SK-N-SH (cell line): Measurements from ENCODE around the gene PCDHGA2. TPM values are rescaled to one million over a fixed set of nuclear protein-coding genes. Genes with fewer than 3 reads are reported as not detected.

ENCODE experiments used
- CTCF ChIA-PET: fragments of 300-600, 350-600 bp; formaldehyde crosslinking; extraction: SDS; loops from one replicate; lab custom pipeline; 2021; lab: Yijun Ruan, JAX
- POLR2A ChIA-PET: fragments of 350-600 bp; sonication (Branson Sonifier 250); formaldehyde crosslinking; extraction: SDS; loops from one replicate; lab custom pipeline; 2020; ENCODE audit warnings: antibody characterized with exemption, inconsistent platforms; lab: Yijun Ruan, JAX
- DNase-seq: peaks from one replicate; pipeline ENCODE4 v3.0.0; 2012
- H2AFZ ChIP-seq: fragments of 200-600 bp; sonication (generic); 2 replicates; pipeline ENCODE4 v1.8.1; 2016; ENCODE audit warnings: antibody characterized with exemption, mild to moderate bottlenecking, low read depth
- H3F3A ChIP-seq: fragments of 200-600 bp; sonication (generic); replicated peaks from 2 replicates; pipeline ENCODE3; 2016; ENCODE audit warnings: antibody characterized with exemption, mild to moderate bottlenecking; ENCODE audit not compliant: insufficient read depth
- H3K27ac ChIP-seq, 2 experiments: fragments of 200-500 bp in 1 of 2; fragments of 200-600 bp in 1 of 2; sonication (Bioruptor generic) in 1 of 2; sonication (generic), shearing (Covaris generic) in 1 of 2; 2 replicates each; pipeline versions ENCODE4 v1.5.1 to v1.6.1; 2014 to 2016; ENCODE audit warnings: low read depth in 2 of 2, inconsistent platforms in 1 of 2, low read length in 1 of 2, mild to moderate bottlenecking in 1 of 2, mixed read lengths in 1 of 2
- H3K27me3 ChIP-seq: fragments of 200-600 bp; sonication (generic), shearing (Covaris generic); 2 replicates; pipeline ENCODE4 v1.6.1; 2016; ENCODE audit warnings: mixed run types; ENCODE audit not compliant: insufficient read depth
- H3K36me3 ChIP-seq, 2 experiments: fragments of 200-500 bp in 1 of 2; fragments of 200-600 bp in 1 of 2; sonication (Bioruptor generic) in 1 of 2; sonication (generic) in 1 of 2; replicated peaks in 1 of 2; 2 replicates each; pipeline versions ENCODE3 to v1.5.1; 2014 to 2016; ENCODE audit warnings: low read length in 1 of 2, mild to moderate bottlenecking in 1 of 2; ENCODE audit not compliant: insufficient read depth in 2 of 2, control insufficient read depth in 1 of 2
- H3K4me1 ChIP-seq, 2 experiments: fragments of 200-500 bp in 1 of 2; fragments of 200-600 bp in 1 of 2; sonication (Bioruptor generic) in 1 of 2; sonication (generic), shearing (Covaris generic) in 1 of 2; 2 replicates each; pipeline versions ENCODE4 v1.5.1 to v1.6.1; 2014 to 2016; ENCODE audit warnings: low read depth in 1 of 2, low read length in 1 of 2, mixed run types in 1 of 2; ENCODE audit not compliant: insufficient read depth in 2 of 2, control insufficient read depth in 1 of 2
- H3K4me2 ChIP-seq: fragments of 200-600 bp; sonication (generic), shearing (Covaris generic); 2 replicates; pipeline ENCODE4 v1.6.1; 2017; ENCODE audit warnings: mixed run types
- H3K4me3 ChIP-seq, 2 experiments: fragments of 200-500 bp in 1 of 2; fragments of 200-600 bp in 1 of 2; sonication (Bioruptor generic) in 1 of 2; sonication (generic), shearing (Covaris generic) in 1 of 2; 2 replicates each; pipeline versions ENCODE4 v1.5.1 to v1.8.1; 2014 to 2016; ENCODE audit warnings: low read depth in 2 of 2, inconsistent platforms in 1 of 2, low read length in 1 of 2, mild to moderate bottlenecking in 1 of 2, mixed read lengths in 1 of 2, moderate library complexity in 1 of 2
- H3K79me2 ChIP-seq: fragments of 200-600 bp; sonication (generic); 2 replicates; pipeline ENCODE4 v1.8.1; 2017; ENCODE audit warnings: mild to moderate bottlenecking; ENCODE audit not compliant: insufficient read depth
- H3K9ac ChIP-seq: fragments of 200-600 bp; sonication (generic); 2 replicates; pipeline ENCODE4 v1.6.1; 2017; ENCODE audit warnings: mixed run types
- H3K9me2 ChIP-seq: fragments of 200-600 bp; sonication (generic); 2 replicates; pipeline ENCODE4 v1.6.1; 2017; ENCODE audit warnings: mixed run types
- H3K9me3 ChIP-seq: fragments of 200-600 bp; sonication (generic); 2 replicates; pipeline ENCODE4 v1.6.1; 2017; ENCODE audit warnings: mixed run types, mild to moderate bottlenecking, moderate library complexity
- H4K20me1 ChIP-seq: fragments of 200-600 bp; sonication (generic); 2 replicates; pipeline ENCODE4 v1.6.1; 2017; ENCODE audit warnings: mild to moderate bottlenecking, mixed run types; ENCODE audit not compliant: insufficient read depth
- CHD2 ChIP-seq: fragments of 150-350 bp; IDR thresholded peaks from 2 replicates; pipeline ENCODE4 v1.6.1; 2018; ENCODE audit warnings: low read length; ENCODE audit not compliant: partially characterized antibody
- EP300 ChIP-seq, 2 experiments: IDR thresholded peaks; 2 replicates each; pipeline versions ENCODE4 v1.4.0 to v1.6.1; 2012; ENCODE audit warnings: borderline replicate concordance in 1 of 2, low read depth in 1 of 2, low read length in 1 of 2
- EZH2phosphoT487 ChIP-seq: fragments of 200-600 bp; sonication (generic); IDR thresholded peaks from 2 replicates; pipeline ENCODE4 v1.6.1; 2017; ENCODE audit warnings: low read depth, mixed run types, mild to moderate bottlenecking, antibody characterized with exemption, moderate library complexity, borderline replicate concordance
- FOSL2 ChIP-seq: IDR thresholded peaks from 2 replicates; pipeline ENCODE4 v1.4.0; 2012; ENCODE audit warnings: low read depth, mild to moderate bottlenecking, moderate library complexity, borderline replicate concordance
- FOXJ3 ChIP-seq: sonication (generic); formaldehyde crosslinking; IDR thresholded peaks from 2 replicates; pipeline ENCODE4 v1.5.1; 2020; ENCODE audit warnings: mild to moderate bottlenecking, missing genetic modification reagents
- FOXM1 ChIP-seq: IDR thresholded peaks from 2 replicates; pipeline ENCODE4 v1.4.0; 2012; ENCODE audit warnings: low read depth, mild to moderate bottlenecking
- JUND ChIP-seq: IDR thresholded peaks from 2 replicates; pipeline ENCODE4 v1.4.0; 2012
- MEF2A ChIP-seq: IDR thresholded peaks from 2 replicates; pipeline ENCODE4 v1.4.0; 2012; ENCODE audit warnings: low read depth, borderline replicate concordance
- MXI1 ChIP-seq: IDR thresholded peaks from 2 replicates; pipeline ENCODE4 v1.6.1; 2012; ENCODE audit warnings: mild to moderate bottlenecking, low read depth, low read length, improper control_type of control experiment
- NRF1 ChIP-seq: IDR thresholded peaks from 2 replicates; pipeline ENCODE4 v1.6.1; 2012; ENCODE audit warnings: low read depth, mild to moderate bottlenecking, low read length
- POLR2AphosphoS5 ChIP-seq: IDR thresholded peaks from 2 replicates; pipeline ENCODE4 v1.6.1; 2012; ENCODE audit warnings: low read depth, low read length
- RAD21 ChIP-seq: IDR thresholded peaks from 2 replicates; pipeline ENCODE4 v1.6.1; 2012; ENCODE audit warnings: mild to moderate bottlenecking, low read length
- RFX5 ChIP-seq: IDR thresholded peaks from 2 replicates; pipeline ENCODE4 v1.6.1; 2012; ENCODE audit warnings: mild to moderate bottlenecking, improper control_type of control experiment, low read length
- SIN3A ChIP-seq: IDR thresholded peaks from 2 replicates; pipeline ENCODE4 v1.6.1; 2012; ENCODE audit warnings: low read depth, mild to moderate bottlenecking, low read length, moderate library complexity, borderline replicate concordance
- SMC3 ChIP-seq: IDR thresholded peaks from 2 replicates; pipeline ENCODE4 v1.6.1; 2012; ENCODE audit warnings: low read depth, low read length, improper control_type of control experiment
- TAF1 ChIP-seq: IDR thresholded peaks from 2 replicates; pipeline ENCODE4 v1.6.1; 2012; ENCODE audit warnings: low read depth, mild to moderate bottlenecking, low read length, moderate library complexity, borderline replicate concordance
- YY1 ChIP-seq: IDR thresholded peaks from 2 replicates; pipeline ENCODE4 v1.4.0; 2012; ENCODE audit warnings: low read depth, mild to moderate bottlenecking
- WGBS: methylation state at CpG from one replicate; pipeline ENCODE4 v1.1.6; 2017; ENCODE audit warnings: low lambda C conversion rate; 5-methylcytosine and 5-hydroxymethylcytosine counted together
- polyA plus RNA-seq, 3 experiments: library from polyadenylated mRNA; depleted of rRNA; stranded (reverse); fragments of >200 nt; gene quantifications; 2 replicates each; pipeline ENCODE4 v1.2.3, GENCODE V29; 2012
- TF ChIP-seq, protein P1 (sequence below): IDR thresholded peaks from 2 replicates; pipeline ENCODE4 v1.4.0; 2012; ENCODE audit warnings: low read depth, borderline replicate concordance
- TF ChIP-seq, protein P2 (sequence below): fragments of 150-350 bp; IDR thresholded peaks from 2 replicates; pipeline ENCODE4 v1.6.1; 2016; ENCODE audit warnings: mild to moderate bottlenecking, low read depth, low read length
- TF ChIP-seq, protein P3 (sequence below): fragments of 150-350 bp; IDR thresholded peaks from 2 replicates; pipeline ENCODE4 v1.6.1; 2017; ENCODE audit warnings: antibody characterized with exemption, low read length, low read depth, borderline replicate concordance
- TF ChIP-seq, protein P4 (sequence below): fragments of 200-600 bp; sonication (generic); IDR thresholded peaks from 2 replicates; pipeline ENCODE4 v1.6.1; 2017; ENCODE audit warnings: antibody characterized with exemption, mild to moderate bottlenecking, moderate library complexity
- TF ChIP-seq, protein P5 (sequence below): IDR thresholded peaks from 2 replicates; pipeline ENCODE4 v1.4.0; 2012; ENCODE audit warnings: low read depth

PCDHGA2 gene
- polyA plus RNA-seq, 1 of the 3 experiments (the other 2 are of a cell fraction), result 1.4 TPM

DNA sequence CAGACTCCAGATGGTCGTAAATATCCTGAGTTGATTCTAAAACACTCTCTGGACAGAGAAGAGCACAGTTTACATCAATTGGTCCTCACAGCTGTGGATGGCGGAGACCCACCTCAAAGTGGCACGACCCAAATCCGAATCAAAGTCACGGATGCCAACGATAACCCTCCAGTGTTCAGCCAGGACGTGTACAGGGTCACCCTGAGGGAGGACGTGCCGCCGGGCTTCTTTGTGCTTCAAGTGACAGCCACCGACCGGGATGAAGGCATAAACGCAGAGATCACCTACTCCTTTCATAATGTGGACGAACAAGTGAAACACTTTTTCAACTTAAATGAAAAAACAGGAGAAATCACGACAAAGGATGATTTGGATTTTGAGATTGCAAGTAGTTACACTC lies 22.1 kb downstream of the PCDHGA2 start:
- POLR2A ChIA-PET, result interaction anchor here (0.7 kb wide), 1 partner anchor 203 kb away, joined by 3 read pairs; no protein-coding TSS in a partner anchor
- 54% methylated on average over 14 of the region's 15 CpGs for WGBS

DNA sequence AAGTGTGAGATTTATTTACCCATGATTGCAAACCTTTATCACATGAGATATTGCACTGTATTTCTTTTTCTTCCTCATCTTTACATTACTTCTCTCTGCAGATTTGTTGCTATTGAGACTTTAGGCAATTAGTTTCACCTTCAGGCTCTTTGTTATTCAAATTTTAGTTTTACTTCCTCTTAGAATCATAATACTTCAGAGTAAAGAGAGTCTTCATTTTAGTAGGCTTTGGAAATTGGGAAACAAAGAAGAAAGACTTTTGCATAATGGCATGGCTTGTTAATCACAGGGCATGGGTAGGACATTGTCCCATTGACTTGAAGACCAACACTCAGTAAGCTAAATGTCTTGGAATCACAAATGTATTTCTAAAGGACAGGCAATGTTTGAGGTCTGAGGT lies 24.2 kb downstream of the PCDHGA2 start:
- Histone ChIP-seq H3K36me3 (peaks cover 0 to 6% of the 10 kb centered on the region in 2 experiments), H3F3A (no peaks in the 10 kb centered on the region), H3K27me3 (no peaks in the 10 kb centered on the region), H2AFZ (no peak overlapping the region), H4K20me1 (no peaks in the 10 kb centered on the region), H3K9me3 (no peaks in the 10 kb centered on the region; the same call in 1 of the 2 replicates), H3K79me2 (no peaks in the 10 kb centered on the region), H3K9me2 (no peaks in the 10 kb centered on the region), H3K27ac (no peak overlapping the region), H3K4me1 (no peaks in the 10 kb centered on the region), H3K4me3 (no peak overlapping the region), H3K4me2 (no peak overlapping the region), H3K9ac (no peak overlapping the region)
- no peak for TF ChIP-seq MEF2A
- TF ChIP-seq, protein P1, sequence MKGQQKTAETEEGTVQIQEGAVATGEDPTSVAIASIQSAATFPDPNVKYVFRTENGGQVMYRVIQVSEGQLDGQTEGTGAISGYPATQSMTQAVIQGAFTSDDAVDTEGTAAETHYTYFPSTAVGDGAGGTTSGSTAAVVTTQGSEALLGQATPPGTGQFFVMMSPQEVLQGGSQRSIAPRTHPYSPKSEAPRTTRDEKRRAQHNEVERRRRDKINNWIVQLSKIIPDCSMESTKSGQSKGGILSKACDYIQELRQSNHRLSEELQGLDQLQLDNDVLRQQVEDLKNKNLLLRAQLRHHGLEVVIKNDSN, result no peak
- no peak for TF ChIP-seq FOXM1
- TF ChIP-seq SMC3, result no peak
- no peak for TF ChIP-seq POLR2AphosphoS5
- TF ChIP-seq EZH2phosphoT487, result no peak
- DNase-seq, result no peak
- CTCF ChIA-PET, result no interaction called here
- POLR2A ChIA-PET, result no interaction called here

More for the DNA sequence above, 22.1 kb downstream of the PCDHGA2 start:
- CTCF ChIA-PET, result interaction anchor here (0.6 to 1.1 kb wide), 5 partner anchors 178 to 203 kb away, joined by 3 to 14 read pairs (median 3); partner anchors contain the start of gene PCDHB16
- no peak overlapping the region for H3K27ac ChIP-seq
- H3K4me3 ChIP-seq, result peak overlapping the region in 1 of 2 experiments; percentile 42; a peak in 3 of 4 replicates
- no peaks in the 10 kb centered on the region for H3K9me2 ChIP-seq
- no peaks in the 10 kb centered on the region for H3K79me2 ChIP-seq
- H3K9ac ChIP-seq, result no peak overlapping the region
- 0 out of 2 replicates have a peak overlapping the region, but pooled peaks have one; percentile 33 for H3K4me2 ChIP-seq
- DNase-seq, result no peak
- no peaks in the 10 kb centered on the region; the same call in 1 of the 2 replicates for H3K9me3 ChIP-seq
- TF ChIP-seq JUND (no peak), CHD2 (no peak), EZH2phosphoT487 (no peak), FOXJ3 (no peak), RFX5 (no peak), MXI1 (no peak), TAF1 (no peak), RAD21 (no peak), NRF1 (no peak), EP300 (IDR thresholded peaks at IDR 0.05; ENCODE audit: borderline replicate concordance in 1 of 2, low read depth in 1 of 2, low read length in 1 of 2) (no peak), FOSL2 (no peak), SIN3A (no peak), YY1 (no peak)
- TF ChIP-seq, protein P2, sequence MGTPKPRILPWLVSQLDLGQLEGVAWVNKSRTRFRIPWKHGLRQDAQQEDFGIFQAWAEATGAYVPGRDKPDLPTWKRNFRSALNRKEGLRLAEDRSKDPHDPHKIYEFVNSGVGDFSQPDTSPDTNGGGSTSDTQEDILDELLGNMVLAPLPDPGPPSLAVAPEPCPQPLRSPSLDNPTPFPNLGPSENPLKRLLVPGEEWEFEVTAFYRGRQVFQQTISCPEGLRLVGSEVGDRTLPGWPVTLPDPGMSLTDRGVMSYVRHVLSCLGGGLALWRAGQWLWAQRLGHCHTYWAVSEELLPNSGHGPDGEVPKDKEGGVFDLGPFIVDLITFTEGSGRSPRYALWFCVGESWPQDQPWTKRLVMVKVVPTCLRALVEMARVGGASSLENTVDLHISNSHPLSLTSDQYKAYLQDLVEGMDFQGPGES, result no peak
- TF ChIP-seq, protein P3, sequence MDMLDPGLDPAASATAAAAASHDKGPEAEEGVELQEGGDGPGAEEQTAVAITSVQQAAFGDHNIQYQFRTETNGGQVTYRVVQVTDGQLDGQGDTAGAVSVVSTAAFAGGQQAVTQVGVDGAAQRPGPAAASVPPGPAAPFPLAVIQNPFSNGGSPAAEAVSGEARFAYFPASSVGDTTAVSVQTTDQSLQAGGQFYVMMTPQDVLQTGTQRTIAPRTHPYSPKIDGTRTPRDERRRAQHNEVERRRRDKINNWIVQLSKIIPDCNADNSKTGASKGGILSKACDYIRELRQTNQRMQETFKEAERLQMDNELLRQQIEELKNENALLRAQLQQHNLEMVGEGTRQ, result no peak
- TF ChIP-seq, protein P4, sequence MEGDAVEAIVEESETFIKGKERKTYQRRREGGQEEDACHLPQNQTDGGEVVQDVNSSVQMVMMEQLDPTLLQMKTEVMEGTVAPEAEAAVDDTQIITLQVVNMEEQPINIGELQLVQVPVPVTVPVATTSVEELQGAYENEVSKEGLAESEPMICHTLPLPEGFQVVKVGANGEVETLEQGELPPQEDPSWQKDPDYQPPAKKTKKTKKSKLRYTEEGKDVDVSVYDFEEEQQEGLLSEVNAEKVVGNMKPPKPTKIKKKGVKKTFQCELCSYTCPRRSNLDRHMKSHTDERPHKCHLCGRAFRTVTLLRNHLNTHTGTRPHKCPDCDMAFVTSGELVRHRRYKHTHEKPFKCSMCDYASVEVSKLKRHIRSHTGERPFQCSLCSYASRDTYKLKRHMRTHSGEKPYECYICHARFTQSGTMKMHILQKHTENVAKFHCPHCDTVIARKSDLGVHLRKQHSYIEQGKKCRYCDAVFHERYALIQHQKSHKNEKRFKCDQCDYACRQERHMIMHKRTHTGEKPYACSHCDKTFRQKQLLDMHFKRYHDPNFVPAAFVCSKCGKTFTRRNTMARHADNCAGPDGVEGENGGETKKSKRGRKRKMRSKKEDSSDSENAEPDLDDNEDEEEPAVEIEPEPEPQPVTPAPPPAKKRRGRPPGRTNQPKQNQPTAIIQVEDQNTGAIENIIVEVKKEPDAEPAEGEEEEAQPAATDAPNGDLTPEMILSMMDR, result no peak
- TF ChIP-seq, protein P5, sequence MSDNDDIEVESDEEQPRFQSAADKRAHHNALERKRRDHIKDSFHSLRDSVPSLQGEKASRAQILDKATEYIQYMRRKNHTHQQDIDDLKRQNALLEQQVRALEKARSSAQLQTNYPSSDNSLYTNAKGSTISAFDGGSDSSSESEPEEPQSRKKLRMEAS, result no peak
- no peaks in the 10 kb centered on the region for H3K27me3 ChIP-seq
- H3K4me1 ChIP-seq, result no peaks in the 10 kb centered on the region
- H3K36me3 ChIP-seq, result peaks cover 0 to 4% of the 10 kb centered on the region in 2 experiments
- H2AFZ ChIP-seq, result no peak overlapping the region
- no peaks in the 10 kb centered on the region for H3F3A ChIP-seq
- no peaks in the 10 kb centered on the region for H4K20me1 ChIP-seq
